Globus pallidus (tissue), 1 donor: Measurements from ENCODE around the gene CTNNA3.

Experiments used
- DNase-seq: peaks from one replicate; pipeline ENCODE4 v3.0.0-alpha.2; 2015; ENCODE audit warnings: low spot score

CTNNA3 gene

GRCh38 chr10:66760941-66761340 is 935.1 kb downstream of the CTNNA3 start:
- DNase-seq, result no peak

GRCh38 chr10:66755474-66755873 is 940.5 kb downstream of the CTNNA3 start:
- DNase-seq, result no peak

- DNase-seq, result no peak
Measured at GRCh38 chr10:66752714-66753113, 943.3 kb downstream of the CTNNA3 start.

GRCh38 chr10:66748217-66748616 is 947.8 kb downstream of the CTNNA3 start:
- no peak for DNase-seq

- DNase-seq, result no peak
Measured at GRCh38 chr10:66747451-66747850, 948.5 kb downstream of the CTNNA3 start.

- DNase-seq, result no peak
Measured at GRCh38 chr10:66746711-66747110, 949.3 kb downstream of the CTNNA3 start.

- no peak for DNase-seq
Measured at GRCh38 chr10:66746246-66746645, 949.7 kb downstream of the CTNNA3 start.

- DNase-seq, result no peak
Measured at GRCh38 chr10:66744915-66745314, 951.1 kb downstream of the CTNNA3 start.

GRCh38 chr10:66737241-66737640 is 958.8 kb downstream of the CTNNA3 start:
- no peak for DNase-seq

GRCh38 chr10:66723608-66724400 is 972.2 kb downstream of the CTNNA3 start:
- DNase-seq, result peak; percentile 19

- no peak for DNase-seq
Measured at GRCh38 chr10:66719483-66719882, 976.5 kb downstream of the CTNNA3 start.

- no peak for DNase-seq
Measured at GRCh38 chr10:66717231-66717981, 978.6 kb downstream of the CTNNA3 start.

GRCh38 chr10:66714741-66715140 is 981.3 kb downstream of the CTNNA3 start:
- DNase-seq, result no peak

- DNase-seq, result no peak
Measured at GRCh38 chr10:66713387-66713786, 982.6 kb downstream of the CTNNA3 start.

- DNase-seq, result no peak
Measured at GRCh38 chr10:66698069-66698468, 997.9 kb downstream of the CTNNA3 start.

- DNase-seq, result no peak
Measured at GRCh38 chr10:66695046-66695445, 1000.9 kb downstream of the CTNNA3 start.

GRCh38 chr10:66684581-66684980 is 1011.4 kb downstream of the CTNNA3 start:
- no peak for DNase-seq

GRCh38 chr10:66680886-66681285 is 1015.1 kb downstream of the CTNNA3 start:
- DNase-seq, result no peak

- DNase-seq, result no peak
Measured at GRCh38 chr10:66678521-66678920, 1017.5 kb downstream of the CTNNA3 start.

GRCh38 chr10:66673071-66673470 is 1022.9 kb downstream of the CTNNA3 start:
- DNase-seq, result no peak

GRCh38 chr10:66671562-66671961 is 1024.4 kb downstream of the CTNNA3 start:
- no peak for DNase-seq

- DNase-seq, result no peak
Measured at GRCh38 chr10:66671064-66671463, 1024.9 kb downstream of the CTNNA3 start.

GRCh38 chr10:66656499-66656898 is 1039.5 kb downstream of the CTNNA3 start:
- no peak for DNase-seq
